Measurements from ENCODE around the gene STOM.
"Not testable (repeated sequence)": the region's sequence is repeated elsewhere in the genome, so short reads cannot be mapped to it uniquely, and the experiment has no call there.

STOM gene

DNA sequence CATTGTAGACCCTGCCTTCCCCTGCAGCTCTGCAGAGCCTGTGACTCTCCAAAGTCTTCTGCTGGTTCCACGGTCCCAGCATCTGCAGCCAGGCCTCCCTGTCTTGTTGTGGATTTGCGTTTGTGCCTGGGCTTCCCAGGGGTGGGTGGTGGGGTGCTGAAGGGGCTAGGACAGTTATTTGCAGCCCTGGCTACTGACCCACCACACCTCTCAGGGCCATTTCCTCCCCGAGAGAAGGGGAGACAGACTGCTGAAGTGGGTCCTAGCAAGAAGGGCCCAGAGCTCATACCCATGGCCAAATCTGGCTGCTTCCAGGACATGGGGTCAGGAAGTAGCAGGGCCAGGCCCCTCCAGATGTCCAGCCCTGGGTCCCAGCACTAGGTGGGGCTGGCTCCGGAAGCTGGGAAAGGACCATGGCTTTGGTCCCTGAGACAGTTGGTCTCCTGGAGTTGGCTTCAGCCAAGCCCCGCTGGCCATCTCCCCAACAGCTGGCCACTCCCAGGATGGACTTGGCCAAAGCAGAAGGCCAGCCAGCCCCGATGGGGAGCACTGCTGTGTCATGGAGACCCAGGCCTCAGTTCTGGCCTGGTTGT, 75.8 kb downstream of the STOM start:
- Histone ChIP-seq H3K36me3 (peaks cover 31% of the 10 kb centered on the region), H3K9me3 (no peaks in the 10 kb centered on the region), H3K27ac (peak overlapping the region; percentile 66), H3K4me1 (ENCODE audit: control insufficient read depth in 1 of 2, insufficient read depth in 1 of 2, low read depth in 1 of 2, low read length in 1 of 2) (peaks cover 38 to 46% of the 10 kb centered on the region in 2 experiments), H3K27me3 (no peaks in the 10 kb centered on the region), H3K4me3 (ENCODE audit: low read depth in 1 of 2, low read length in 1 of 2) (no peak overlapping the region)
- TF ChIP-seq, protein P1, sequence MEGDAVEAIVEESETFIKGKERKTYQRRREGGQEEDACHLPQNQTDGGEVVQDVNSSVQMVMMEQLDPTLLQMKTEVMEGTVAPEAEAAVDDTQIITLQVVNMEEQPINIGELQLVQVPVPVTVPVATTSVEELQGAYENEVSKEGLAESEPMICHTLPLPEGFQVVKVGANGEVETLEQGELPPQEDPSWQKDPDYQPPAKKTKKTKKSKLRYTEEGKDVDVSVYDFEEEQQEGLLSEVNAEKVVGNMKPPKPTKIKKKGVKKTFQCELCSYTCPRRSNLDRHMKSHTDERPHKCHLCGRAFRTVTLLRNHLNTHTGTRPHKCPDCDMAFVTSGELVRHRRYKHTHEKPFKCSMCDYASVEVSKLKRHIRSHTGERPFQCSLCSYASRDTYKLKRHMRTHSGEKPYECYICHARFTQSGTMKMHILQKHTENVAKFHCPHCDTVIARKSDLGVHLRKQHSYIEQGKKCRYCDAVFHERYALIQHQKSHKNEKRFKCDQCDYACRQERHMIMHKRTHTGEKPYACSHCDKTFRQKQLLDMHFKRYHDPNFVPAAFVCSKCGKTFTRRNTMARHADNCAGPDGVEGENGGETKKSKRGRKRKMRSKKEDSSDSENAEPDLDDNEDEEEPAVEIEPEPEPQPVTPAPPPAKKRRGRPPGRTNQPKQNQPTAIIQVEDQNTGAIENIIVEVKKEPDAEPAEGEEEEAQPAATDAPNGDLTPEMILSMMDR (IDR thresholded peaks at IDR 0.05): no peak

DNA sequence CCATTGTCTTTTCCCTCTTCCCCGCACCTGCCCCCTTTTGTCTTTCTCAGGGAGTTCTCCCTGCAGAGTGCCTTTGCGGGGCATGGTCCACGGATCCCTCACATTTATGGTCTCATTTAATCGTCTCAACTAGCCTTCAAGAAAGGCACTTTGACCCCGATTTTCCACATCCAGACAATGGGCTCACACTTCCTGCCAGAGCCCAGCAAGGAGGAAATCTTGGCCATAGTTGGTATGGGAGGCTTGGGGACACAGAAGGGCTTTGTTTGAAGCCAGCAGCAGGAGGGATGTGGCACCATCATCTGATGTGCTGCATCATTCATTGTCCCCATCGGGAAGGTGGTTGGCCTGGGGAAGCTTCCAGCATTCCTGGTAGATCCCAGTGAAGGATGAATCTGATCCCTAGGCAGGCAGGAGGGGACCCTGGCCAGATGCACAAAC, 77.2 kb downstream of the STOM start:
- Histone ChIP-seq H3K27me3 (no peaks in the 10 kb centered on the region), H3K36me3 (peaks cover 40% of the 10 kb centered on the region), H3K9me3 (no peaks in the 10 kb centered on the region), H3K4me3 (ENCODE audit: low read depth in 1 of 2, low read length in 1 of 2) (no peak overlapping the region), H3K4me1 (ENCODE audit: control insufficient read depth in 1 of 2, insufficient read depth in 1 of 2, low read depth in 1 of 2, low read length in 1 of 2) (peaks cover 38 to 46% of the 10 kb centered on the region in 2 experiments), H3K27ac (peak overlapping the region; percentile 39)
- TF ChIP-seq, protein P1 (IDR thresholded peaks at IDR 0.05): no peak

DNA sequence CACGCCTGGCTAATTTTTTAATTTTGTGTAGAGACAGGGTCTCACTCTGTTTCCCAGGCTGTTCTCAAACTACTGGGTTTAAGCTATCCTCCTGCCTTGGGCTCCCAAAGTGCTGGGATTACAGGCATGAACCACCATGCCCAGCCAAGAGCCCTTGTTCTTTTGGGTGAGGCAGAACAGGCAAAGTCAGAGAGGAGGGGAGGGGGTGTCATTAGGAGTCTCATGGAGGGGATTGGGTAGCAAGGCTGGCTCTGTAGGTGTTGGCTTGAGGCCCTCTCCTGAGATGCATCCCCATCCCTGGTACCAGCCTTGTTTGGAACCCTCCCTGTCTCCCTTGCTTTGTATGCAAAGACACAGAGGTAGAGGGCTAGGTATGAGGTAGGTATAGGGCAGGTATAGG, 78.0 kb downstream of the STOM start:
- Histone ChIP-seq H3K4me3 (ENCODE audit: low read depth in 1 of 2, low read length in 1 of 2) (no peak overlapping the region), H3K27me3 (no peaks in the 10 kb centered on the region), H3K9me3 (no peaks in the 10 kb centered on the region), H3K27ac (no peak overlapping the region), H3K4me1 (ENCODE audit: control insufficient read depth in 1 of 2, insufficient read depth in 1 of 2, low read depth in 1 of 2, low read length in 1 of 2) (peaks cover 36 to 44% of the 10 kb centered on the region in 2 experiments), H3K36me3 (peaks cover 42% of the 10 kb centered on the region)
- TF ChIP-seq, protein P1 (IDR thresholded peaks at IDR 0.05): no peak

DNA sequence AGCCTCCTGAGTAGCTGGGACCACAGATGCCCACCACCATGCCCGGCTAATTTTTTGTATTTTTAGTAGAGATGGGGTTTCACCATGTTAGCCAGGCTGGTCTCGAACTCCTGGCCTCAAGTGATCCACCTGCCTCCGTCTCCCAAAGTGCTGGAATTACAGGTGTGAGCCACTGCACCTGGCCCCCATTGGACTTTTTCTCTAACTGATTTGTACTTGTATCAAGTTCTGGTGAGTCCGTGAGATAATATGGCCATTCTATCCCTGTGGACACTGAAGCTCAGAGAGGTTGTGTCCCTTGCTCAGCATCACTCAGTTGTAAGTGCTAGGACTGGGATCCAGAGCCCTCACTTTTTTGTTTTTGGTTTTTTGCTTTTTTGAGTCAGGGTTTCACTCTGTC, 78.5 kb downstream of the STOM start:
- not testable (repeated sequence) for H3K27ac ChIP-seq; H3K9me3 ChIP-seq; H3K27me3 ChIP-seq; H3K4me3 ChIP-seq (ENCODE audit: low read depth in 1 of 2, low read length in 1 of 2)
- Histone ChIP-seq H3K4me1 (ENCODE audit: control insufficient read depth in 1 of 2, insufficient read depth in 1 of 2, low read depth in 1 of 2, low read length in 1 of 2) (peaks cover 36 to 44% of the 10 kb centered on the region in 2 experiments), H3K36me3 (peaks cover 42% of the 10 kb centered on the region)

DNA sequence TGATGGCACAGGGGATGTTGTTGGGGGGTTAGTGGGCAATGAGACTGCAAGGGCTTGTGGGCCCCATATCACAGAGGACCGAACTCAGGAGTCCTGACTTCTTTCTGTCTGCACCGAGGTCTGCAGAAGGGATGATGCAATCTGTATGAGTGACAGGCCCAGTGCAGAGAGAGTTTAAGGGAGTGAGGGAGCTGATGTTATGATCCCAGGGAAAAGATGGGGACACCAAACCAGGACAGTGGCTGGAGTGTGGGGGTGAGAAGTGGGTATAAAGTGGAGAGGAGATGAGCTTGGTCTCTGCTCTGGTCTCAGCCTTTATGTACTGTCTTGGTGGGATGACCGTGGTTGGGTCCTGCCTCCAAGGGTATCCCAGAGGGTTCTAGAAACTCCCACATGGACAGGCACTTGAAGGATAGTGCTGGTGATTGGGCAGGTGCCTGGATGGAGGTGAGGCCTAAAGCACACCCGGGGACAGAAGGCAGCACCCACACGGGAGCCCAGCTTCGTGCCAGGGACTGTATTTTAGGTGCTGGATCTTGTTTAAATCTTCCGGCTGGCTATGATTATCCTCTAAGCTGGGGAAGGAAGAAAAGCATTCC, 80.2 kb downstream of the STOM start:
- H3K4me1 ChIP-seq (ENCODE audit: control insufficient read depth in 1 of 2, insufficient read depth in 1 of 2, low read depth in 1 of 2, low read length in 1 of 2): peaks cover 49 to 51% of the 10 kb centered on the region in 2 experiments
- H3K36me3 ChIP-seq: peaks cover 30% of the 10 kb centered on the region
- TF ChIP-seq, protein P1 (IDR thresholded peaks at IDR 0.05): no peak
- no peaks in the 10 kb centered on the region for H3K27me3 ChIP-seq
- H3K4me3 ChIP-seq (ENCODE audit: low read depth in 1 of 2, low read length in 1 of 2): peak overlapping the region in 1 of 2 experiments; percentile 23
- no peaks in the 10 kb centered on the region for H3K9me3 ChIP-seq
- peak overlapping the region; percentile 83 for H3K27ac ChIP-seq

DNA sequence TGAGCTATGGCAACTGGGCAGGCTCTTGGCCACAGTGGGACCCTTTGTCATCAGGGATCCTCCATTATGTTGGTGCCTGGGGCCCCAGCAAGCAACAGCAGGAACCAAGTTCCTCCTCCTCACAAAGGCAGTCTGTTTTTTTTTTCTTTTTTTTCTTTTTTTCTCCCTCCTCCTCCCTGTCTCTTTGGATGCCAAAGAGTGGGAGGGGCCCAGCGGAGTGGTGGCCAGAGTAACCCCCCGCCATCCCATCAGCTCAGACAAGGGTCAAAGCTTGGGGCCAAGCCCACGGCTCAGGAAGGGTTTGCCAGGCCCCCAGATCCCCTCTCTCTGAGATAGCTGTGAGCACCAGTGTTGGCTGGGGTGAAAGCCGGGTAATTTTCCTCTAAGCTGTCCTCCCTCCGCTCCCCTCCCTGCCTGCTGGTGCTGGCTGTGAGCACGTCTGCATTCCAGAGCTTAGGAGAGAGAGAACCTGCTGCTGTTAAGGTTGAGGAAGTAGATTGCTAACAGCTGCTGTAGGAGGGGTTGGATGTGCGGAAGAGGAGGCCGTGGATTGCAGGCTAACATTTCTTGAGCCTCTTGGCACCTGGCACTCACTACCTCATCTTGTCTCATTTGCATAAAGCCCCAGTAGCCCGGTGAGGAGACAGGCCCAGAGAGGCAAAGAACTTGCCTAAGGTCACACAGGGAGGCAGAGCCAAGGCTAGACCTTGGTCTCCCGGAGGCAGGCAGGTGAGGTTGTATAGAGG, 80.9 kb downstream of the STOM start:
- peaks cover 30% of the 10 kb centered on the region for H3K36me3 ChIP-seq
- no peaks in the 10 kb centered on the region for H3K9me3 ChIP-seq
- H3K27me3 ChIP-seq: no peaks in the 10 kb centered on the region
- peak overlapping the region; percentile 1 to 23 for H3K4me3 ChIP-seq (ENCODE audit: low read depth in 1 of 2, low read length in 1 of 2)
- TF ChIP-seq, protein P1 (IDR thresholded peaks at IDR 0.05): no peak
- peaks cover 51 to 54% of the 10 kb centered on the region in 2 experiments for H3K4me1 ChIP-seq (ENCODE audit: control insufficient read depth in 1 of 2, insufficient read depth in 1 of 2, low read depth in 1 of 2, low read length in 1 of 2)
- H3K27ac ChIP-seq: peak overlapping the region; percentile 83

Measured in neutrophil (primary cell).